BLaER1 treated with 17β-estradiol and CSF1 and Interleukin-3, amounts not matched to agents 10 nM and 100 nM (cell line): Measurements from ENCODE around the gene ASB18.

Experiments used
- H3K27ac ChIP-seq, 11 experiments: shearing (Covaris generic); formaldehyde crosslinking; 2 replicates each; pipeline ENCODE4 v1.8.1; 2022
- H3K27me3 ChIP-seq, 11 experiments: shearing (Covaris generic); formaldehyde crosslinking; 2 replicates each; pipeline ENCODE4 v1.8.1; 2022
- H3K36me3 ChIP-seq, 11 experiments: shearing (Covaris generic); formaldehyde crosslinking; 2 replicates each; pipeline ENCODE4 v1.8.1; 2022
- H3K4me1 ChIP-seq, 10 experiments: shearing (Covaris generic); formaldehyde crosslinking; 2 replicates each; pipeline ENCODE4 v1.8.1; 2022
- H3K4me2 ChIP-seq, 11 experiments: shearing (Covaris generic); formaldehyde crosslinking; 2 replicates each; pipeline ENCODE4 v1.8.1; 2022
- H3K4me3 ChIP-seq, 10 experiments: shearing (Covaris generic); formaldehyde crosslinking; 2 replicates each; pipeline ENCODE4 v1.8.1; 2022
- H3K9ac ChIP-seq, 11 experiments: shearing (Covaris generic); formaldehyde crosslinking; 2 replicates each; pipeline ENCODE4 v1.8.1; 2022
- H3K9me3 ChIP-seq, 11 experiments: shearing (Covaris generic); formaldehyde crosslinking; replicated peaks in 1 of 11; 2 replicates each; pipeline ENCODE4 v1.8.1; 2022
- H4K20me1 ChIP-seq, 11 experiments: shearing (Covaris generic); formaldehyde crosslinking; 2 replicates each; pipeline ENCODE4 v1.8.1; 2022
- Cebpa-rat ChIP-seq, 11 experiments: shearing (Covaris generic); IDR thresholded peaks; 2 replicates each; pipeline ENCODE4 v1.8.1; 2022

ASB18 gene

GRCh38 chr2:236190674-236191073, 73.5 kb downstream of the ASB18 start:
- no peaks in the 10 kb centered on the region; a peak in 1 of 22 replicates for H3K27me3 ChIP-seq
- H3K4me1 ChIP-seq = no peaks in the 10 kb centered on the region
- no peak overlapping the region for H3K4me3 ChIP-seq
- H3K9me3 ChIP-seq = peaks cover 0 to 5% (median 0%) of the 10 kb centered on the region in 11 experiments; a peak in 2 of 22 replicates
- H3K27ac ChIP-seq = no peak overlapping the region
- no peak for TF ChIP-seq Cebpa-rat (IDR thresholded peaks at IDR 0.05)
- H3K4me2 ChIP-seq = no peak overlapping the region
- H3K9ac ChIP-seq = no peak overlapping the region
- no peaks in the 10 kb centered on the region; a peak in 1 of 22 replicates for H4K20me1 ChIP-seq
- H3K36me3 ChIP-seq = no peaks in the 10 kb centered on the region

GRCh38 chr2:236184701-236185100, 79.5 kb downstream of the ASB18 start:
- no peak overlapping the region for H3K9ac ChIP-seq
- H3K36me3 ChIP-seq = peaks cover 0 to 3% (median 0%) of the 10 kb centered on the region in 11 experiments; a peak in 1 of 22 replicates
- peaks cover 11 to 16% (median 12%) of the 10 kb centered on the region in 11 experiments for H3K27me3 ChIP-seq
- TF ChIP-seq Cebpa-rat (IDR thresholded peaks at IDR 0.05) = no peak
- no peak overlapping the region for H3K4me3 ChIP-seq
- peaks cover 0 to 4% (median 0%) of the 10 kb centered on the region in 11 experiments; a peak in 7 of 22 replicates for H4K20me1 ChIP-seq
- H3K9me3 ChIP-seq = peaks cover 9 to 21% (median 15%) of the 10 kb centered on the region in 11 experiments
- H3K27ac ChIP-seq = no peak overlapping the region
- H3K4me1 ChIP-seq = no peaks in the 10 kb centered on the region
- no peak overlapping the region for H3K4me2 ChIP-seq

GRCh38 chr2:236180831-236181453, 83.3 kb downstream of the ASB18 start:
- TF ChIP-seq Cebpa-rat (IDR thresholded peaks at IDR 0.05) = no peak
- no peak overlapping the region for H3K27ac ChIP-seq
- H3K4me1 ChIP-seq = peaks cover 0 to 10% (median 6%) of the 10 kb centered on the region in 10 experiments; a peak in 10 of 20 replicates
- H3K4me2 ChIP-seq = peak overlapping the region in 2 of 11 experiments; percentile 26 to 35; a peak in 2 of 22 replicates
- no peak overlapping the region for H3K4me3 ChIP-seq
- H3K9ac ChIP-seq = no peak overlapping the region
- peaks cover 9 to 33% (median 22%) of the 10 kb centered on the region in 11 experiments for H3K9me3 ChIP-seq
- peaks cover 0 to 27% (median 0%) of the 10 kb centered on the region in 11 experiments; a peak in 9 of 22 replicates for H4K20me1 ChIP-seq
- H3K27me3 ChIP-seq = peaks cover 49 to 53% (median 50%) of the 10 kb centered on the region in 11 experiments
- H3K36me3 ChIP-seq = peaks cover 0 to 3% (median 0%) of the 10 kb centered on the region in 11 experiments; a peak in 1 of 22 replicates

GRCh38 chr2:236180076-236180816, 84.0 kb downstream of the ASB18 start:
- H3K27ac ChIP-seq = no peak overlapping the region
- no peak overlapping the region for H3K4me3 ChIP-seq
- H3K36me3 ChIP-seq = peaks cover 0 to 3% (median 0%) of the 10 kb centered on the region in 11 experiments; a peak in 1 of 22 replicates
- H3K27me3 ChIP-seq = peaks cover 56 to 60% (median 57%) of the 10 kb centered on the region in 11 experiments
- H3K4me1 ChIP-seq = peaks cover 0 to 17% (median 8%) of the 10 kb centered on the region in 10 experiments; a peak in 12 of 20 replicates
- H3K4me2 ChIP-seq = peak overlapping the region in 2 of 11 experiments; percentile 26 to 35; a peak in 2 of 22 replicates
- no peak overlapping the region for H3K9ac ChIP-seq
- peaks cover 0 to 33% (median 0%) of the 10 kb centered on the region in 11 experiments; a peak in 11 of 22 replicates for H4K20me1 ChIP-seq
- TF ChIP-seq Cebpa-rat (IDR thresholded peaks at IDR 0.05) = no peak
- H3K9me3 ChIP-seq = peaks cover 8 to 28% (median 21%) of the 10 kb centered on the region in 11 experiments

- TF ChIP-seq Cebpa-rat (IDR thresholded peaks at IDR 0.05) = no peak
- Histone ChIP-seq H3K36me3 (no peaks in the 10 kb centered on the region), H3K4me1 (peaks cover 0 to 25% (median 8%) of the 10 kb centered on the region in 10 experiments; a peak in 12 of 20 replicates), H3K9me3 (peaks cover under 1 to 21% (median 13%) of the 10 kb centered on the region in 11 experiments; a peak in 19 of 22 replicates), H3K27me3 (peaks cover 64 to 68% (median 65%) of the 10 kb centered on the region in 11 experiments), H3K9ac (no peak overlapping the region), H3K4me3 (no peak overlapping the region), H4K20me1 (peaks cover 0 to 37% (median 5%) of the 10 kb centered on the region in 11 experiments; a peak in 12 of 22 replicates), H3K27ac (no peak overlapping the region), H3K4me2 (peak overlapping the region in 3 of 11 experiments; percentile 25 to 62 (median 49); a peak in 1 of 22 replicates)
Measured at GRCh38 chr2:236179236-236180075, 84.8 kb downstream of the ASB18 start.

GRCh38 chr2:236178890-236179235, 85.3 kb downstream of the ASB18 start:
- H3K4me3 ChIP-seq = peak overlapping the region in 3 of 10 experiments; percentile 34 to 40 (median 35); a peak in 1 of 20 replicates
- no peak overlapping the region for H3K9ac ChIP-seq
- H3K36me3 ChIP-seq = no peaks in the 10 kb centered on the region
- H3K27me3 ChIP-seq = peaks cover 70 to 74% (median 71%) of the 10 kb centered on the region in 11 experiments
- no peak for TF ChIP-seq Cebpa-rat (IDR thresholded peaks at IDR 0.05)
- H4K20me1 ChIP-seq = peaks cover 0 to 43% (median 8%) of the 10 kb centered on the region in 11 experiments; a peak in 13 of 22 replicates
- peaks cover 0 to 30% (median 8%) of the 10 kb centered on the region in 10 experiments; a peak in 12 of 20 replicates for H3K4me1 ChIP-seq
- H3K27ac ChIP-seq = no peak overlapping the region
- peaks cover 0 to 18% (median 8%) of the 10 kb centered on the region in 11 experiments; a peak in 10 of 22 replicates for H3K9me3 ChIP-seq
- peak overlapping the region in 6 of 11 experiments; percentile 11 to 62 (median 37); a peak in 6 of 22 replicates for H3K4me2 ChIP-seq

- no peak for TF ChIP-seq Cebpa-rat (IDR thresholded peaks at IDR 0.05)
- peaks cover 76 to 80% (median 77%) of the 10 kb centered on the region in 11 experiments for H3K27me3 ChIP-seq
- H3K36me3 ChIP-seq = no peaks in the 10 kb centered on the region
- no peak overlapping the region for H3K27ac ChIP-seq
- H3K9me3 ChIP-seq = peaks cover 0 to 18% (median 8%) of the 10 kb centered on the region in 11 experiments; a peak in 10 of 22 replicates
- H3K9ac ChIP-seq = no peak overlapping the region
- H3K4me3 ChIP-seq = peak overlapping the region in 6 of 10 experiments; percentile 12 to 40 (median 34); a peak in 7 of 20 replicates
- H3K4me2 ChIP-seq = peak overlapping the region; percentile 11 to 62 (median 49); a peak in 20 of 22 replicates
- peaks cover 0 to 36% (median 10%) of the 10 kb centered on the region in 10 experiments; a peak in 12 of 20 replicates for H3K4me1 ChIP-seq
- peaks cover 0 to 49% (median 14%) of the 10 kb centered on the region in 11 experiments; a peak in 15 of 22 replicates for H4K20me1 ChIP-seq
Measured at GRCh38 chr2:236177967-236178889, 86.0 kb downstream of the ASB18 start.
